ENCODE results near the gene IL1R2. TPM values are rescaled to one million over a fixed set of nuclear protein-coding genes. Genes with fewer than 3 reads are reported as not detected.

The IL1R2 gene
- total and polyA plus RNA-seq, 2 experiments from 2014 or later, result not detected

- Mint-ChIP-seq H3K4me1 (peaks cover 22% of the 10 kb centered on the region), H3K4me3 (no peak overlapping the region), H3K27ac (no peak overlapping the region), H3K9me3 (peaks cover 29% of the 10 kb centered on the region), H3K36me3 (ENCODE audit: low read depth) (peaks cover 28% of the 10 kb centered on the region), H3K27me3 (ENCODE audit: insufficient read depth, low read depth, poor library complexity) (peaks cover 3% of the 10 kb centered on the region)
- H3K4me3 ChIP-seq, result no peak overlapping the region
- H3K27me3 ChIP-seq (ENCODE audit: insufficient read depth), result no peaks in the 10 kb centered on the region
- H3F3A ChIP-seq (replicated peaks; ENCODE audit: low read depth), result no peaks in the 10 kb centered on the region
- no peak for TF ChIP-seq EZH2phosphoT487 (IDR thresholded peaks at IDR 0.05; ENCODE audit: unreplicated experiment)
- ATAC-seq (peak; percentile 46), DNase-seq (ENCODE audit: low spot score) (no peak)
- peaks cover 6% of the 10 kb centered on the region; the same call in 1 of the 2 replicates for H3K4me1 ChIP-seq (ENCODE audit: insufficient read depth)
- no peak overlapping the region for H3K27ac ChIP-seq (ENCODE audit: low read depth)
- H3K9me2 ChIP-seq (ENCODE audit: insufficient read depth), result peaks cover 10% of the 10 kb centered on the region; the same call in 1 of the 2 replicates
- no peak overlapping the region for H3K4me2 ChIP-seq
- H2AFZ ChIP-seq, result peak overlapping the region; percentile 97
- no peaks in the 10 kb centered on the region for H3K79me2 ChIP-seq (replicated peaks; ENCODE audit: insufficient read depth)
- no peaks in the 10 kb centered on the region for H4K20me1 ChIP-seq (replicated peaks; ENCODE audit: insufficient read depth)
- H3K36me3 ChIP-seq (ENCODE audit: insufficient read depth), result peaks cover 11% of the 10 kb centered on the region; the same call in 1 of the 2 replicates
Observed at GRCh38 chr2:101975171-101975870, 16.4 kb upstream of the IL1R2 start.

GRCh38 chr2:101976891-101977290 is 14.9 kb upstream of the IL1R2 start:
- DNase-seq (ENCODE audit: low spot score), result no peak
- TF ChIP-seq ZNF462 (CRISPR knock-in tag; IDR thresholded peaks at IDR 0.05) (no peak), REST (IDR thresholded peaks at IDR 0.05; ENCODE audit: unreplicated experiment) (no peak), ETS1 (IDR thresholded peaks at IDR 0.05) (no peak), EZH2phosphoT487 (IDR thresholded peaks at IDR 0.05; ENCODE audit: unreplicated experiment) (no peak), JUNB (IDR thresholded peaks at IDR 0.05; ENCODE audit: unreplicated experiment) (no peak), ZNF114 (CRISPR knock-in tag; IDR thresholded peaks at IDR 0.05) (no peak), STAT1 (IDR thresholded peaks at IDR 0.05; ENCODE audit: unreplicated experiment) (no peak), ZNF331 (CRISPR knock-in tag; IDR thresholded peaks at IDR 0.05; ENCODE audit: low read depth) (no peak), CREB1 (CRISPR knock-in tag; IDR thresholded peaks at IDR 0.05; ENCODE audit: low read depth) (no peak), NANOG (IDR thresholded peaks at IDR 0.05; ENCODE audit: borderline replicate concordance) (no peak)

More at GRCh38 chr2:101976891-101977290, 14.9 kb upstream of the IL1R2 start:
- Mint-ChIP-seq H3K9me3 (peaks cover 13% of the 10 kb centered on the region), H3K27me3 (ENCODE audit: insufficient read depth, low read depth, poor library complexity) (peaks cover 3% of the 10 kb centered on the region), H3K4me3 (no peak overlapping the region), H3K4me1 (peaks cover 20% of the 10 kb centered on the region; the same call in 2 of the 3 replicates), H3K27ac (no peak overlapping the region), H3K36me3 (ENCODE audit: low read depth) (peaks cover 12% of the 10 kb centered on the region; the same call in 2 of the 3 replicates)
- Histone ChIP-seq H4K20me1 (replicated peaks; ENCODE audit: insufficient read depth) (no peaks in the 10 kb centered on the region), H3K4me1 (ENCODE audit: insufficient read depth) (peaks cover 6% of the 10 kb centered on the region; the same call in 1 of the 2 replicates), H3K27me3 (ENCODE audit: insufficient read depth) (no peaks in the 10 kb centered on the region), H3K9me2 (ENCODE audit: insufficient read depth) (peaks cover 6% of the 10 kb centered on the region; the same call in 1 of the 2 replicates), H3K27ac (ENCODE audit: low read depth) (no peak overlapping the region), H3K4me2 (no peak overlapping the region), H3K79me2 (replicated peaks; ENCODE audit: insufficient read depth) (no peaks in the 10 kb centered on the region), H2AFZ (no peak overlapping the region), H3K36me3 (ENCODE audit: insufficient read depth) (no peaks in the 10 kb centered on the region), H3F3A (replicated peaks; ENCODE audit: low read depth) (no peaks in the 10 kb centered on the region), H3K4me3 (no peak overlapping the region)
- ATAC-seq, result no peak

All from GM23338 (cell line).